Vagina (tissue), 2 donors: Measurements from ENCODE around the gene GABRP. TPM values are rescaled to one million over a fixed set of nuclear protein-coding genes. Genes with fewer than 3 reads are reported as not detected.
A peak's percentile ranks its signal among the peaks of the same experiment; 100 is the strongest.

ENCODE experiments used
- DNase-seq, 2 donors: peaks; one replicate each; pipeline ENCODE4 v3.0.0-alpha.2; 2017; ENCODE audit errors: extremely low spot score in 2 of 2
- H3K27ac ChIP-seq: fragments of 200-600 bp; sonication (generic); one replicate; pipeline ENCODE4 v1.5.1; 2019
- H3K27me3 ChIP-seq: fragments of 200-600 bp; sonication (generic); one replicate; pipeline ENCODE4 v1.5.1; 2019
- H3K36me3 ChIP-seq, 2 donors: fragments of 200-600 bp; sonication (generic); one replicate each; pipeline ENCODE4 v1.5.1; 2017 to 2019
- H3K4me1 ChIP-seq: fragments of 200-600 bp; sonication (generic); one replicate; pipeline ENCODE4 v1.5.1; 2019
- H3K4me3 ChIP-seq, 2 donors: fragments of 200-600 bp; sonication (generic); 1 replicate in 1 of 2; 2 replicates in 1 of 2; pipeline ENCODE4 v1.5.1; 2016 to 2019
- H3K9me3 ChIP-seq: fragments of 200-600 bp; sonication (generic); one replicate; pipeline ENCODE4 v1.5.1; 2019
- POLR2A ChIP-seq, 2 donors: fragments of 450-650 bp; IDR thresholded peaks; one replicate each; pipeline ENCODE4 v1.6.1; 2017; ENCODE audit warnings: antibody characterized with exemption in 2 of 2, mild to moderate bottlenecking in 2 of 2, moderate library complexity in 2 of 2
- POLR2AphosphoS5 ChIP-seq, 2 donors: sonication (generic); formaldehyde crosslinking; IDR thresholded peaks; one replicate each; pipeline ENCODE4 v1.9.0; 2017; ENCODE audit warnings: antibody characterized with exemption in 2 of 2, mild to moderate bottlenecking in 2 of 2, low read depth in 1 of 2; ENCODE audit not compliant: insufficient read depth in 1 of 2
- intact Hi-C: fragments of 100-400 bp; cut with DNase I; formaldehyde crosslinking; loops from one replicate; pipeline ENCODE4 v1.15.1; 2023
- total RNA-seq: library from RNA; depleted of rRNA; stranded (reverse); fragments of >200 nt; gene quantifications from one replicate; pipeline ENCODE4 v1.2.3, GENCODE V29; 2016
- TF ChIP-seq, protein P1 (sequence below), 3 experiments: fragments of 450-650 bp in 2 of 3; fragments of 200-600 bp in 1 of 3; sonication (generic) in 1 of 3; IDR thresholded peaks; one replicate each; pipeline ENCODE4 v1.5.1; 2017 to 2019; ENCODE audit warnings: antibody characterized with exemption in 3 of 3, mild to moderate bottlenecking in 2 of 3, moderate library complexity in 2 of 3

The GABRP gene
- total RNA-seq, 1 donor from 2014 or later = 20.6 TPM

DNA sequence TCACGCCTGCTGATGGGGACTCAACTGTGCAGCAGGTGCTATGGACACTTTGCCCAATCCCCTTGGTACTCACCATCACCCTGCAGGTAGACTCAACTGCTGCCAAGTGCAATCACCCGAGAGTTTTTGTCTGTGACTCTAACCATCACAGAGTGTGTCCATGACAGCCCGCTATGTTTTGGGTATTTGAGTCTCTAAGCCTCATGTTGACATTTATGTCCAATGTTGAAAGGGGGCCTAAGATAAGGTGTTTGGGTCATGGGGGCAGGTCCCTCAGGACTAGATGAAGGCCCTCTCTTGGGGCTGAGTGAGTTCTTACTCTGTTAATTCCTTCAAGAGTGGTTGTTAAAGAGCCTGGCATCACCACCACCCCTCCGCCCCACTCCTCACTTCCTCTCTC, 44.1 kb upstream of the GABRP start:
- Histone ChIP-seq H3K4me1 (no peaks in the 10 kb centered on the region), H3K27me3 (no peaks in the 10 kb centered on the region), H3K4me3 (no peak overlapping the region), H3K27ac (no peak overlapping the region), H3K36me3 (no peaks in the 10 kb centered on the region), H3K9me3 (no peaks in the 10 kb centered on the region)
- DNase-seq = peak in 1 of 2 donors; percentile 56
- intact Hi-C loops = no loop called here
- TF ChIP-seq POLR2A (IDR thresholded peaks at IDR 0.05) (no peak), POLR2AphosphoS5 (IDR thresholded peaks at IDR 0.05; ENCODE audit: insufficient read depth in 1 of 2, low read depth in 1 of 2) (no peak)
- TF ChIP-seq, protein P1, sequence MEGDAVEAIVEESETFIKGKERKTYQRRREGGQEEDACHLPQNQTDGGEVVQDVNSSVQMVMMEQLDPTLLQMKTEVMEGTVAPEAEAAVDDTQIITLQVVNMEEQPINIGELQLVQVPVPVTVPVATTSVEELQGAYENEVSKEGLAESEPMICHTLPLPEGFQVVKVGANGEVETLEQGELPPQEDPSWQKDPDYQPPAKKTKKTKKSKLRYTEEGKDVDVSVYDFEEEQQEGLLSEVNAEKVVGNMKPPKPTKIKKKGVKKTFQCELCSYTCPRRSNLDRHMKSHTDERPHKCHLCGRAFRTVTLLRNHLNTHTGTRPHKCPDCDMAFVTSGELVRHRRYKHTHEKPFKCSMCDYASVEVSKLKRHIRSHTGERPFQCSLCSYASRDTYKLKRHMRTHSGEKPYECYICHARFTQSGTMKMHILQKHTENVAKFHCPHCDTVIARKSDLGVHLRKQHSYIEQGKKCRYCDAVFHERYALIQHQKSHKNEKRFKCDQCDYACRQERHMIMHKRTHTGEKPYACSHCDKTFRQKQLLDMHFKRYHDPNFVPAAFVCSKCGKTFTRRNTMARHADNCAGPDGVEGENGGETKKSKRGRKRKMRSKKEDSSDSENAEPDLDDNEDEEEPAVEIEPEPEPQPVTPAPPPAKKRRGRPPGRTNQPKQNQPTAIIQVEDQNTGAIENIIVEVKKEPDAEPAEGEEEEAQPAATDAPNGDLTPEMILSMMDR (IDR thresholded peaks at IDR 0.05) = no peak

DNA sequence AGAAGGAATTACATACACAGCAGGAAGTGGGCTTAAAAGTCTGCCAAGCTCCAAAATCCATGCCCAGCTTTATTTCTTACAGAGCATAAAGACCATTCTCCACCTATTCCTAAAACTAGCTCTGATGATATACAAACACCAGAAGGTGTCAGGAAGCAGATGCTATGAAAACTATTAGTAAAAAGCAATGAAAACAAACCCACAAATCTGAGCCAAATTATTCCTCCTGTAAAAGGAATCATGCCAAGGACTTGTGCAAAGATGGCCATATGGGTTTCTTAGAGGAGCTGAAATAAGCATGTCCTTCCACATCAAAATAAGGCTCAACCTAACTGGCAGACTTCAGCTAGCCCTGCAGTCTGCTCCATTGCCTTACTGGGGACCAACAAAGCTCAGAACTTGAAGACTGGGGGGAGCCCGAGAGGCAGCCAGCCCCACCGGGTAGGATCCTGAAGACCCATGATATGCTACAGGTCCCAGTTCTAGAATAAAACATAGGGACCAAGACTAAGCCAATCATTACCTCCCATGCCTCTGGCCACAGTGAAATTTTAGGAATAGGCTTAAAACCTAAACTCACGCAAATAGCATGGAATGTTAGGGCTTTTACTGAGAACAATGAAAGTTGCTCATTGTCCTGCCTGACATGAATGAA, 42.8 kb upstream of the GABRP start:
- peak in 1 of 2 donors; percentile 52 for DNase-seq
- Histone ChIP-seq H3K4me3 (no peak overlapping the region), H3K27ac (no peak overlapping the region), H3K9me3 (no peaks in the 10 kb centered on the region), H3K4me1 (peaks cover 12% of the 10 kb centered on the region), H3K27me3 (no peaks in the 10 kb centered on the region), H3K36me3 (no peaks in the 10 kb centered on the region)
- intact Hi-C loops = no loop called here
- TF ChIP-seq, protein P1 (IDR thresholded peaks at IDR 0.05) = no peak
- TF ChIP-seq POLR2A (IDR thresholded peaks at IDR 0.05) (no peak), POLR2AphosphoS5 (IDR thresholded peaks at IDR 0.05; ENCODE audit: insufficient read depth in 1 of 2, low read depth in 1 of 2) (no peak)

DNA sequence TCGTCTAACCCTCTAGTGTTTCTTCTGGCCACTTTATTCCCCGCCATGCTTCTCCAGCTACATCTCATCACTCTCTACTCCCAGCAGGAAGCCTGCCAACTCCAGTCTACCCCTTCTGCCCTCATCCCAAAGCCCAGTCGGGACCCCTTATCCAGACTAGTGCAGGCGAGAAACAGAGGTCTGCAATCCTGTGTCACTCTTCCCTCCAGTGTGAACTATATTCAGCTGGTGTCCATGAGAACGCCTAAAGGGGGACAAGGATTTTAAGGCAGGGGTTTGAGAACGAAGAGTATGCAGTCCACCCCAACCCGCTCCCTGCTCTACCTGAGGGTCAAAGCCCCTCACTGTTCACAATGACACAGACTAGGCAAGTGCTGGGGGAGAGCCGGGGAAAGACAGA, 41.7 kb upstream of the GABRP start:
- intact Hi-C loops = no loop called here
- Histone ChIP-seq H3K27ac (no peak overlapping the region), H3K9me3 (no peaks in the 10 kb centered on the region), H3K4me1 (peaks cover 22% of the 10 kb centered on the region), H3K27me3 (no peaks in the 10 kb centered on the region), H3K4me3 (no peak overlapping the region), H3K36me3 (no peaks in the 10 kb centered on the region)
- TF ChIP-seq, protein P1 (IDR thresholded peaks at IDR 0.05) = no peak
- TF ChIP-seq POLR2AphosphoS5 (IDR thresholded peaks at IDR 0.05; ENCODE audit: insufficient read depth in 1 of 2, low read depth in 1 of 2) = no peak
- TF ChIP-seq POLR2A (IDR thresholded peaks at IDR 0.05) = no peak
- DNase-seq = peak in 1 of 2 donors; percentile 83

DNA sequence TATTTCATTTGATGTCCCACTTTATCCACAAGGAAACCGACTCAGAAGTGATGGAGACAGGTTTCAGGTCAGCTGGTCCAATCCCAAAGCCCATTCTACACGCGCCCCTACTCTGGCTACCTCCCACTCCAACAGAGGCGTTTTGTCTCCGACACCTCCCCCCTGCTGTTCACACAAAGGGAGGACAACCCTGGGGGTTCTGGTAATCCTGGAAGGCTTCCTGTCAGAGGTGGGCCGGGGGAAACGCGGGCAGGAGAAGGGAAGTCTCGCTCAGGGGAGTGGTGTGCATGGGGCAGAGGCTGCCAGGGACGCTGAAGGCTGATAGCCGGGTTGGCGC, 39.7 kb upstream of the GABRP start:
- Histone ChIP-seq H3K27ac (no peak overlapping the region), H3K4me3 (no peak overlapping the region), H3K9me3 (no peaks in the 10 kb centered on the region), H3K4me1 (peaks cover 22% of the 10 kb centered on the region), H3K36me3 (no peaks in the 10 kb centered on the region), H3K27me3 (no peaks in the 10 kb centered on the region)
- peak in 1 of 2 donors; percentile 47 for DNase-seq
- intact Hi-C loops = no loop called here
- TF ChIP-seq, protein P1 (IDR thresholded peaks at IDR 0.05) = no peak
- no peak for TF ChIP-seq POLR2AphosphoS5 (IDR thresholded peaks at IDR 0.05; ENCODE audit: insufficient read depth in 1 of 2, low read depth in 1 of 2)
- TF ChIP-seq POLR2A (IDR thresholded peaks at IDR 0.05) = no peak

DNA sequence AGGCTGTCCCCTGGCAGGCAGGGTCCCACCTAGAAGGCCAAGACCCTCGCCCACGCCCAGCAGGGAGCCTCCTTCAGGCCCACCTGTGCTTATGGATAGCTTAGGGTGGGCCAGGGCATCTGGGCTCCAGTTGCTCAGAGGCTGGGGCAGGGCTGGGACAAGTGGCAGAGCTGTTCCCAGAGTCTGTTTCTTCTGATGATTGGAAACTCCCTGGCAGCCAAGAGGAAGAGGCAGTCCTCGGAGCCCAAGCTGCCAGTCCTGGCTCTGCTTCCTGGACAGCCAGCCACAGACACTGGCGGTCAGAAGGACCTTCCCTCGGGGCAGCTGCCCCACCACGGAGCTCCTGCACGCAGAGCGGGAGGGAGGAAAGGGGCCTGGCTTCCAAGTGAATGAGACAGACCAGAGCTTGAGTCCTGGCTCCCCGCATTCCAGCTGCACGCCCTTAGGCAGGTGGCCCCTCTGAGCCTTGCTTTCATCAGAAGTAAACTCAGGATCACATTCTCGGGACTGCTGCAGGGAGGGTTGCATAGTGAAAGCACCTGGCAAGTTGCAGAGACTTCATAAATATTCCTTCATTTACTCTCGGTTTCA, 37.9 kb upstream of the GABRP start:
- Histone ChIP-seq H3K4me3 (no peak overlapping the region), H3K9me3 (no peaks in the 10 kb centered on the region), H3K4me1 (peaks cover 22% of the 10 kb centered on the region), H3K27ac (no peak overlapping the region), H3K36me3 (no peaks in the 10 kb centered on the region), H3K27me3 (no peaks in the 10 kb centered on the region)
- no peak for TF ChIP-seq POLR2A (IDR thresholded peaks at IDR 0.05)
- TF ChIP-seq, protein P1 (IDR thresholded peaks at IDR 0.05) = no peak
- no peak for TF ChIP-seq POLR2AphosphoS5 (IDR thresholded peaks at IDR 0.05; ENCODE audit: insufficient read depth in 1 of 2, low read depth in 1 of 2)
- DNase-seq = peak in 1 of 2 donors; percentile 82
- intact Hi-C loops = no loop called here
